ENCODE data around the gene SNX1. TPM values are rescaled to one million over a fixed set of nuclear protein-coding genes. Genes with fewer than 3 reads are reported as not detected.

The SNX1 gene
- total RNA-seq, 2 experiments from 2014 or later: 75.6 to 80.1 TPM

DNA sequence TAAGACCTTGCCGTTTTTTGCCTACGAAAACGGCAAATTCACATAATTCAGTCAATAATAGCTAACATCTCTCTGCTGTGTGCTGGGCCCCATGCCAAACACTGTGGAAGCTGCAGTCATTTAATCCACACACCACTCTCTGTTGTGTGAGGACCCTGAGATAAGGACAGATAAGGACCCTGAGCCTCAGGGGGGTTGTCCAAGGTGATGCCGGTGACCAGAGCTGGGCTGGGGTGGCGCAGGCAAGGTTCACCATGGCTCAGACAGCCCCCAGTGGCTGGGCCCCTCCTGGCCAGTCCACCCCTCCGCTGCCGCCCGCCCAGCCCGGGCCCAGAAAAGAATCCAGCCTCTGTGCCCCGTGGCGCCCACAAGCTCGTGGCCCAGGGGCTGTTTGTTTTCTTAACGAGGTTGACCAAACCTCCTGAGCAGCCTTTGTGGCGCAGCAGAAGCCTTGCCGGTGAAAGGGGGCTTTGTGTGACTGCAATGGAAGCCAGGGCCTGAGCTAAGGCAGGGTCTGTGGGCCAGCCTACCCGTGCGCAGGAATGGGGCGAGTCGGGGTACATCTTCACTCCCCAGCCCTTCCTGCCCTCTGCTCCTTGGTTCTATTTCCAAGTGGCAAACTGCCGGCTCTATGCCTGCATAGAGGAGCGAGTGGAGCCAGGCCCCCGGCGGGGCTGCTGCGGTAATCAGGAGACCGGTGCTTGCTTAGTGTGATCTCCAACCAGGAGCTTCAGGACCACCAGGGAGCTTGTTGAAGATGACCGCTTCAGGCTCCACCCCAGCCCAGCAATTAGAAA, 51.3 kb downstream of the SNX1 start:
- TF ChIP-seq, protein P1, sequence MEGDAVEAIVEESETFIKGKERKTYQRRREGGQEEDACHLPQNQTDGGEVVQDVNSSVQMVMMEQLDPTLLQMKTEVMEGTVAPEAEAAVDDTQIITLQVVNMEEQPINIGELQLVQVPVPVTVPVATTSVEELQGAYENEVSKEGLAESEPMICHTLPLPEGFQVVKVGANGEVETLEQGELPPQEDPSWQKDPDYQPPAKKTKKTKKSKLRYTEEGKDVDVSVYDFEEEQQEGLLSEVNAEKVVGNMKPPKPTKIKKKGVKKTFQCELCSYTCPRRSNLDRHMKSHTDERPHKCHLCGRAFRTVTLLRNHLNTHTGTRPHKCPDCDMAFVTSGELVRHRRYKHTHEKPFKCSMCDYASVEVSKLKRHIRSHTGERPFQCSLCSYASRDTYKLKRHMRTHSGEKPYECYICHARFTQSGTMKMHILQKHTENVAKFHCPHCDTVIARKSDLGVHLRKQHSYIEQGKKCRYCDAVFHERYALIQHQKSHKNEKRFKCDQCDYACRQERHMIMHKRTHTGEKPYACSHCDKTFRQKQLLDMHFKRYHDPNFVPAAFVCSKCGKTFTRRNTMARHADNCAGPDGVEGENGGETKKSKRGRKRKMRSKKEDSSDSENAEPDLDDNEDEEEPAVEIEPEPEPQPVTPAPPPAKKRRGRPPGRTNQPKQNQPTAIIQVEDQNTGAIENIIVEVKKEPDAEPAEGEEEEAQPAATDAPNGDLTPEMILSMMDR (IDR thresholded peaks at IDR 0.05): no peak
- intact Hi-C loops (cut with micrococcal nuclease): no loop called here
- CTCF ChIA-PET: interaction anchor here (1.4 to 5.9 kb wide), 2 partner anchors 7 to 25 kb away, joined by 4 to 34 read pairs; no protein-coding TSS in a partner anchor
- POLR2A ChIA-PET: interaction anchor here (1.0 to 1.7 kb wide), 2 partner anchors 11 to 15 kb away, joined by 3 to 4 read pairs; no protein-coding TSS in a partner anchor
- no peaks in the 10 kb centered on the region for H3K9me3 Mint-ChIP-seq
- H3K4me1 Mint-ChIP-seq (ENCODE audit: low read depth): peaks cover 12% of the 10 kb centered on the region
- peaks cover 4% of the 10 kb centered on the region for H3K27me3 Mint-ChIP-seq
- no peak for ATAC-seq
- H3K36me3 Mint-ChIP-seq (ENCODE audit: low read depth): peaks cover 3% of the 10 kb centered on the region
- DNase-seq: no peak
- H3K27ac Mint-ChIP-seq: no peak overlapping the region
- no peak overlapping the region for H3K4me3 Mint-ChIP-seq

DNA sequence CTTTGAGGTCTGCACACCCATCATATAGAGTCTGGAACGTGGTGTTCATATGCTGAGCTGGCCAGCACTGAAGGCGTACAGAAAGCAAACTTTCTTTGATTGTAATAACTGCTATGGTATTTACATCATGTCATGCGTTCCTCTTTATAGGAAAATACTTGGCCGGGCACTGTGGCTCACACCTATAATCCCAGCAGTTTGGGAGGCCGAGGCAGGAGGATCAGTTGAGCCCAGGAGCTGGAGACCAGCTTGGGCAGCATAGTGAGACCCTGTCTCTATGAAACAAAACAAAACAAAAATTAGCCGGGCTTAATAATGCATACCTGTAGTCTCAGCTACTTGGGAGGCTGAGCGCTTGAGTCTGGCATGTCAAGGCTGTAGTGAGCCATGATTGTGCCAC, 52.4 kb downstream of the SNX1 start:
- ChIA-PET CTCF (interaction anchor here (1.4 kb wide), 1 partner anchor 26 kb away, joined by 4 read pairs; no protein-coding TSS in a partner anchor), POLR2A (no interaction called here)
- ATAC-seq: no peak
- intact Hi-C loops (cut with micrococcal nuclease): no loop called here
- DNase-seq: no peak
- H3K36me3 Mint-ChIP-seq (ENCODE audit: low read depth): no peaks in the 10 kb centered on the region
- TF ChIP-seq, protein P1 (IDR thresholded peaks at IDR 0.05): no peak
- no peak overlapping the region for H3K27ac Mint-ChIP-seq
- peaks cover 12% of the 10 kb centered on the region for H3K27me3 Mint-ChIP-seq
- H3K9me3 Mint-ChIP-seq: no peaks in the 10 kb centered on the region
- peaks cover 17% of the 10 kb centered on the region for H3K4me1 Mint-ChIP-seq (ENCODE audit: low read depth)
- H3K4me3 Mint-ChIP-seq: no peak overlapping the region

DNA sequence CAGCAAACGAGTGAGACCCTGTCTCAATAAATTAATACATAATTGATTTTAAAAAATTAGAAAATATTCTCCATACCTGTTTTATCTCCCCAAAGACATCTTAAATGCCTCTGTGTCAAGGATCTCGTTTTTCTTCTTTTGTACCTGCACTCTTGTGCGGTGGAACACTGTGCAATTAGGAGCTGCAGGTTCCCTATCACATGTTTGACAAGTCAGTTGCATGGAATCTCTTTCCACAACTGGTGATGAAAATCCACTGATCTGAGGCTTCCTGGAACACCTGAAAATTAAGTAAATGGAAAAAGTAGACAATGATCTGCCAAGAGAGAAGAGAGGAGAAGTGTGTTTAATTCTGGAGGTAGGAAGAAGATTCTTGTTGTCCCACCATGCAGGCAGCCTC, 52.8 kb downstream of the SNX1 start:
- POLR2A ChIA-PET: no interaction called here

DNA sequence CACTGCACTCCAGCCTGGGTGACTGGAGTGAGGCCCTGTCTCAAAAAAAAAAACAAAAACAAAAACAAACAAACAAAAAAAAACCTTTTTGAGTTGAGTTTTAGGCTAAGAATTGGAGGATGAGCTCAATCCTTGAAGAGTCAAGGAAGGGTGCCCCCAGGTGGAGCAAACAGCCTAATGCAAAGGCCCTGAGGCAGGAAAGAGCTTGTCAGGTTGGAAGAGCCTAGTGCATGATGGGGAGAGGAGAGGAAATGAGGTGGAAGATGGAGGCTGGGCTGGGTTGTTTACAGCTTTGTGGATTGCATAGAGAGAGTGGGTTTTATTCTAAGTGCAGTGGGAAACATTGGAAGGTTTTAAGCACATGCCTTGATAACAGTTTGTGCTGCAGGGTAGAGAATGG, 53.6 kb downstream of the SNX1 start:
- DNase-seq (peak; percentile 57), ATAC-seq (no peak)
- Mint-ChIP-seq H3K4me1 (ENCODE audit: low read depth) (peaks cover 20% of the 10 kb centered on the region), H3K36me3 (ENCODE audit: low read depth) (peaks cover under 1% of the 10 kb centered on the region), H3K4me3 (no peak overlapping the region), H3K9me3 (no peaks in the 10 kb centered on the region), H3K27me3 (peaks cover 15% of the 10 kb centered on the region), H3K27ac (peak overlapping the region; percentile 9)
- POLR2A ChIA-PET: interaction anchor here (0.7 to 4.2 kb wide), 3 partner anchors 9 to 48 kb away, joined by 3 to 30 read pairs (median 5); partner anchors contain the start of gene PPIB
- intact Hi-C loops (cut with micrococcal nuclease): no loop called here
- TF ChIP-seq, protein P1 (IDR thresholded peaks at IDR 0.05): no peak
- CTCF ChIA-PET: interaction anchor here (0.7 to 1.4 kb wide), 5 partner anchors 14 to 398 kb away, joined by 3 read pairs; partner anchors contain the start of gene PPIB

More for the DNA sequence above, 52.8 kb downstream of the SNX1 start:
- Mint-ChIP-seq H3K9me3 (no peaks in the 10 kb centered on the region), H3K27ac (no peak overlapping the region), H3K36me3 (ENCODE audit: low read depth) (no peaks in the 10 kb centered on the region), H3K4me1 (ENCODE audit: low read depth) (peaks cover 20% of the 10 kb centered on the region), H3K27me3 (peaks cover 15% of the 10 kb centered on the region), H3K4me3 (no peak overlapping the region)
- intact Hi-C loops (cut with micrococcal nuclease): no loop called here
- ATAC-seq: no peak
- TF ChIP-seq, protein P1 (IDR thresholded peaks at IDR 0.05): no peak
- CTCF ChIA-PET: interaction anchor here (1.2 kb wide), 1 partner anchor 51 kb away, joined by 3 read pairs; no protein-coding TSS in a partner anchor
- DNase-seq: no peak

Measured in activated CD8-positive, alpha-beta T cell treated with anti-CD3 and anti-CD28 coated beads for 36 hours (primary cell).